Measurements from ENCODE around the gene RAE1.

The RAE1 gene

GRCh38 chr20:57391439-57392301 lies 40.6 kb downstream of the RAE1 start:
- DNase-seq (ENCODE audit: low read depth): no peak
- peak overlapping the region; percentile 51 for H3K4me3 ChIP-seq (ENCODE audit: control insufficient read depth, low read depth, low read length)
- TF ChIP-seq, protein P1, sequence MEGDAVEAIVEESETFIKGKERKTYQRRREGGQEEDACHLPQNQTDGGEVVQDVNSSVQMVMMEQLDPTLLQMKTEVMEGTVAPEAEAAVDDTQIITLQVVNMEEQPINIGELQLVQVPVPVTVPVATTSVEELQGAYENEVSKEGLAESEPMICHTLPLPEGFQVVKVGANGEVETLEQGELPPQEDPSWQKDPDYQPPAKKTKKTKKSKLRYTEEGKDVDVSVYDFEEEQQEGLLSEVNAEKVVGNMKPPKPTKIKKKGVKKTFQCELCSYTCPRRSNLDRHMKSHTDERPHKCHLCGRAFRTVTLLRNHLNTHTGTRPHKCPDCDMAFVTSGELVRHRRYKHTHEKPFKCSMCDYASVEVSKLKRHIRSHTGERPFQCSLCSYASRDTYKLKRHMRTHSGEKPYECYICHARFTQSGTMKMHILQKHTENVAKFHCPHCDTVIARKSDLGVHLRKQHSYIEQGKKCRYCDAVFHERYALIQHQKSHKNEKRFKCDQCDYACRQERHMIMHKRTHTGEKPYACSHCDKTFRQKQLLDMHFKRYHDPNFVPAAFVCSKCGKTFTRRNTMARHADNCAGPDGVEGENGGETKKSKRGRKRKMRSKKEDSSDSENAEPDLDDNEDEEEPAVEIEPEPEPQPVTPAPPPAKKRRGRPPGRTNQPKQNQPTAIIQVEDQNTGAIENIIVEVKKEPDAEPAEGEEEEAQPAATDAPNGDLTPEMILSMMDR (conservative IDR thresholded peaks at IDR 0.05; ENCODE audit: control insufficient read depth, insufficient read depth, low read depth, low read length): no peak

DNA sequence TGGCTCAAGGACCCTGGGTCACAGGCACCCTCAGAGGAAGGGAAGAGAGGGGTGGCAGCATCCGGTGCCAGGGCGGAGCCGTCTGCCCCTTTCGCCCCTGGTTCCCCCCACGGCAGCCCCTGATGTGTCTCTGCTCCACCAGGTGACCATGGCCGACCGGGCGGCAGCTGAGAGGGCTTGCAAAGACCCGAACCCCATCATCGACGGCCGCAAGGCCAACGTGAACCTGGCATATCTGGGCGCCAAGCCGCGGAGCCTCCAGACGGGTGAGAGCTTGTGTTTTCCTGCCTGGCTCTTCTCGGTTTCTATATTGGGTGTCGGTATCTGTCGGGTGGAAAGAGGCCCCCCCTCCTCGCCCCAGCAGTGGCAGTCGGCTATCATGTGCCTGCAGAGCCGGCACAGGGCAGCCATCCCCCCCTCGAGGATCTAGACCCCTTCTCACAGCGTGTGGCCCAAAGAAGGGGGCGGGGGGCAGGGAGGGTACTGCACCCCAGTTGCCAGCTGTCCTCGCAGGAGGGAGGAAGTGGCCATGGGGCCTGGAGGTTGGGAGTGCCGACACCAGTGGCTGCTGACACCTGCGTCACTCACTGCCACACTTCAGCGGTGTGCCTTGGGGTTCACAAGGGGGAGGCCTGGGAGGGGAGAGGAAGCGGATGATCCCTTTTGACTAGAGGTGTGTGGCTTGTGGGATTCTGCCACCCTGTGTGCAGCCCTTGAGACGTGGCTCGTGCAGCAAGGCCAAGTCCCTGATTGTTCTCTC lies 41.6 kb downstream of the RAE1 start:
- peak overlapping the region; percentile 23 for H3K4me3 ChIP-seq (ENCODE audit: control insufficient read depth, low read depth, low read length)
- DNase-seq (ENCODE audit: low read depth): no peak
- TF ChIP-seq, protein P1 (conservative IDR thresholded peaks at IDR 0.05; ENCODE audit: control insufficient read depth, insufficient read depth, low read depth, low read length): no peak

DNA sequence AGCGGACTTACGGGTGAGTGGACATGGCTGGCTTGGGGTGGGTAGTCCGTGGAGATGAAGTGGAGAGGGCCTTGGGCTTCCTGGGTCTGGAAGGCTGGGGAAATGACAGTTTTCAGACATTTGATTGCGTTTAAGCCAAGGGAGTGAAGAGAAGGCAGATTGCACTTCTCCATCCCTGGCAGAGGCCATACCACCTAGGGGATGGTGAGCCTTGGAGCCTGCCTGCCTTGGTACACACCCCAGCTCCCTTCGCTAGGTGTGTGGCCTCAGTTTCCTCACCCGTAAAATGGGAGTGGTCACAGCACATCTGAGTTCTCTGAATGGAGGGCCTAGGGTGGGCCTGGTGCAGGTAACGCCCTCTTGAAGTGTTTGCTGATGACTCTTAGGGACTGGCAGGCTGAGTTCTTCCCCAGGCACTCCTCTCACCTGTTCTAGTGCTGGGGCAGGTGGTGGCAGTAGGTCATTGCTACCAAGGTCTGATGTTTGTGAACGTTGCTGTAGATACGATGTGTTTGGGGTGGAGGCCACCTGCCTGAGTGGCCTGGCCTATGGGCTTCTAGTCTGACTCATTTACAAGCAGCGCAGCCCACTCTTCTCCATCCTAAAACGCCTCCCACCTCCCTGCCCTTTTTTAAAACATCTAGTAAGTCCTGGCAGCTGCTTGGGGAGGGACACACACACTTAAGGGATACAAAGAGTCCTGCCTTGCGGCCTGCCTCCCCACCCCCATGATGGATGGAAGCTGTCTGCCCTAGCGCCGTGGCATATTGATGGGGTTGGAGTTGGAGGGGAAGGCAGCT lies 42.5 kb downstream of the RAE1 start:
- TF ChIP-seq, protein P1 (conservative IDR thresholded peaks at IDR 0.05; ENCODE audit: control insufficient read depth, insufficient read depth, low read depth, low read length): no peak
- H3K4me3 ChIP-seq (ENCODE audit: control insufficient read depth, low read depth, low read length): no peak overlapping the region
- DNase-seq (ENCODE audit: low read depth): no peak

- H3K4me3 ChIP-seq (ENCODE audit: control insufficient read depth, low read depth, low read length): no peak overlapping the region
- no peak for DNase-seq (ENCODE audit: low read depth)
- TF ChIP-seq, protein P1 (conservative IDR thresholded peaks at IDR 0.05; ENCODE audit: control insufficient read depth, insufficient read depth, low read depth, low read length): no peak
Observed at GRCh38 chr20:57394121-57395082, 43.3 kb downstream of the RAE1 start.

DNA sequence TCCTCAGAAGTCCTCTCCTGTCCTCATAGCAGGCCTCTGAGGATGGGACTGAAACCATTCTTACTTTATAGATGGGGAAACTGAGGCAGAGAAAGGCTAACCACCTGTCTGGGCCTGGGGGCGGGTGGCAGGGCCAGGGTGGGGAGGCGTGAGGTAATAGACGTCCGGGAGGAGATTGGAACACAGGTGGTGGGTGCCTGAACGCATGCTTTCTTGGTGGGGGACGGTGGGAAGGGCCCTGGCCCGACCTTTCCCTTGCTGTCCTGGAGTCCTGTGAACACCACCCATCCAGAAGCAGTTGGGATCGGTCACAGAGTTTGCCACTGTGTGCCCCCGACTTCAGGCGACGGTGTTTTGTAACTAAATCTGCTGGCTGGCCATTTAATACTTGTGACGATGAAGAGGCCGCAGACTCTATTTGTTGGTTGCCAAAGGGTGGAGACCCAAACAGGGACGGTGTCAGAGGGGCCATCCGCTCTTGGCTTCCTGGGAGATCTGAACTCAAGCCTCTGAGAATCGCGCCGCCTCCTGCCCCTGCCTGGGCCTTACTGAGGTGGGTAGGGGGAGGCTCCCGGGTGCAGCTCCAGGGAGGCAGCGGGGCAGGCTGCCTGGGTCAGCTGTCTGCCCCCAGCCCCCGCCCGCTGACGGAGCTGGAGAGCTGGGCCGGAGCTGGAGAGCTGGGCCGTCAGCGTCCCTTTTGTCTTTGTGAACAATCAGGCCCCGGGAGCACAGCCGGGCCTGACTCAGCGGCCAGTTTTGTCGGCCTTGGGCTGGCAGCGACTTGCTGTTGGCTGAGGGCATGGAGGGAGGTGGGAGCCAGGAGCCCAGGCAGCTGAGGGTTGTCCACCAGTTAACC lies 44.3 kb downstream of the RAE1 start:
- H3K4me3 ChIP-seq (ENCODE audit: control insufficient read depth, low read depth, low read length): no peak overlapping the region
- DNase-seq (ENCODE audit: low read depth): peak; percentile 51
- TF ChIP-seq, protein P1 (conservative IDR thresholded peaks at IDR 0.05; ENCODE audit: control insufficient read depth, insufficient read depth, low read depth, low read length): no peak

Measured in fibroblast of mammary gland (primary cell).